Measurements from ENCODE around the gene MED15. TPM values are rescaled to one million over a fixed set of nuclear protein-coding genes. Genes with fewer than 3 reads are reported as not detected.

The MED15 gene
- polyA plus RNA-seq, 1 experiment = 42.7 TPM

DNA sequence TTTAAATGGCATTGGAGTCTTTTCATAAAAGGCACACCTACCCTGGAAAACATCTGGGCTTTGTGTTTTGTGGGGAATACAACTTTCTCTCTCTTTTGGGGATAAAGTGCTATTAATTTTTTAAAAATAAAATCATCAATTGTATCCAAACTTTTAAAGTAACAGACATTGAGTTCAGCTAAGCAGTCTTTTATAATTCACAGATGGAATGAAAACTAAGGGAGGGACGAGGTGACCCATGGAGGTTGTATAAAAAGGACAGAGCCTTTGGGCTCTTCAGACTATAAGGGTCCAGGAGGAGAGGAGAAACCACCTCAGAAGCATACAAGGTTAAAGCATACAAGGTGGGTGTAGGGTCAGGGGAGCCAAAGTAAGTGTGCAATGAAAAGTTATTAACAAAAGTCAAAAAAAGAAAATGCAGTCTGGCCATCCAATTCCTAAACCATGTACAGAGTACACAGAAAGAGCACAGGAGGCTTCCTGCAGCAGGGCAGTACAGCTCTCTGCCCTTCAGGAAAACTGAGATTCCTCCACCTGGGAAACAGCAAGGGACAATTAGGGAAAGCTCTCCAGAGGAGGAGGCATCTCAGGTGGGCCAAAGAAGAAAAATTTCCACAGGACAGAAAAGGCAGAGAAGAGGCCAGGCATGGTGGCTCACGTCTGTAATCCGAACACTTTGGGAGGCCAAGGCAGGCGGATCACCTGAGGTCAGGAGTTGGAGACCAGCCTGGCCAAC lies 22.3 kb upstream of the MED15 start:
- Histone ChIP-seq H3K4me3 (ENCODE audit: low read depth, low read length) (no peak overlapping the region), H3K36me3 (ENCODE audit: control insufficient read depth, insufficient read depth, low read length) (peaks cover 5% of the 10 kb centered on the region; the same call in 1 of the 2 replicates), H3K27me3 (ENCODE audit: control insufficient read depth, insufficient read depth, low read length) (no peaks in the 10 kb centered on the region)
- CTCF ChIA-PET = interaction anchor here (1.0 to 1.6 kb wide), 2 partner anchors 67 to 79 kb away, joined by 3 to 5 read pairs; no protein-coding TSS in a partner anchor
- POLR2A ChIA-PET = interaction anchor here (0.6 kb wide), 1 partner anchor 47 kb away, joined by 10 read pairs; no protein-coding TSS in a partner anchor
- no peak for TF ChIP-seq CTCF (IDR thresholded peaks at IDR 0.05; ENCODE audit: insufficient read depth, low read depth, low read length)
- DNase-seq (ENCODE audit: low read depth) = no peak

DNA sequence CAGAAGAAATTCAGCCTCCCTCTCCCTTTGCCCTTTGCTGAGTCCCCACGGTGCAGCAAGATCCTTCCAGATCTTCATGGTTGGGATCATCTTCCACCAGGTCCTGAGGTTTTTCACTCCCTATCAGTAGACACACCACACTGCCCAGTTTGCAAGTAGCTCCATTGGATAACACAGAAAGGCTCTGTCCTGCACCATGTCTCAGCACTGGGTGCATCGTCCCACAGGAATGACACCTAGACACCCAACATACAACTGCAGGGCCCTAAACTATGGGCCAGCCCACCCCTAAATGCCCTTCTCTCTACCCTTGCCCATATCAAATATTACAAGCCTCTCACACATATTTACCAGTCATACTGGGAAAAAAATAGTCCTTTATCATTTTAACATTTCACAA lies 21.2 kb upstream of the MED15 start:
- TF ChIP-seq CTCF (IDR thresholded peaks at IDR 0.05; ENCODE audit: insufficient read depth, low read depth, low read length) = no peak
- Histone ChIP-seq H3K27me3 (ENCODE audit: control insufficient read depth, insufficient read depth, low read length) (no peaks in the 10 kb centered on the region), H3K4me3 (ENCODE audit: low read depth, low read length) (no peak overlapping the region), H3K36me3 (ENCODE audit: control insufficient read depth, insufficient read depth, low read length) (peaks cover 5% of the 10 kb centered on the region; the same call in 1 of the 2 replicates)
- ChIA-PET CTCF (interaction anchor here (0.6 kb wide), 1 partner anchor 9 kb away, joined by 3 read pairs; no protein-coding TSS in a partner anchor), POLR2A (no interaction called here)
- no peak for DNase-seq (ENCODE audit: low read depth)

GRCh38 chr22:20487715-20488114 lies 19.7 kb upstream of the MED15 start:
- no peak for TF ChIP-seq CTCF (IDR thresholded peaks at IDR 0.05; ENCODE audit: insufficient read depth, low read depth, low read length)
- ChIA-PET POLR2A (no interaction called here), CTCF (interaction anchor here (0.8 kb wide), 1 partner anchor 84 kb away, joined by 3 read pairs; no protein-coding TSS in a partner anchor)
- no peak overlapping the region for H3K4me3 ChIP-seq (ENCODE audit: low read depth, low read length)
- peaks cover 5% of the 10 kb centered on the region; the same call in 1 of the 2 replicates for H3K36me3 ChIP-seq (ENCODE audit: control insufficient read depth, insufficient read depth, low read length)
- H3K27me3 ChIP-seq (ENCODE audit: control insufficient read depth, insufficient read depth, low read length) = no peaks in the 10 kb centered on the region
- DNase-seq (ENCODE audit: low read depth) = no peak

DNA sequence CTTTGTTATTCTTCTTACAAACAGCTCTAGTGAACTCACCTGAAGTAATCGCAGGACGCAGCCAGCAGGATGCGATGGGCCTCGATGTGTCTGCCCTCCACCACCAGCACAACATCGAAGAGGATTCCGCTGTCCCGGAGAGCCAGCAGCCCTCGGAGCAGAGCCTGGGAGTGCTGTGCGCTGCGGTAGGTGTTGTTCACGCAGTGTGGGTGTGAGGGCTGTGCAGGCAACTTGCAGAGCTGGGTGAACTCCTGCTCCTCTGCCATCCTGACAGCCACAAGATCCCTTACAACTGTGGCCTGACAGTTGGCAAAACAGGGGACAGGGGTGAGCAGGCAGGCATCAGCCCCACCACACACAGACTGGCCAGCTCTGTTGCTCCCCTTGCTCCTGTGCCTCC lies 18.5 kb upstream of the MED15 start:
- Histone ChIP-seq H3K36me3 (ENCODE audit: control insufficient read depth, insufficient read depth, low read length) (peaks cover 4% of the 10 kb centered on the region; the same call in 1 of the 2 replicates), H3K27me3 (ENCODE audit: control insufficient read depth, insufficient read depth, low read length) (no peaks in the 10 kb centered on the region), H3K4me3 (ENCODE audit: low read depth, low read length) (no peak overlapping the region)
- ChIA-PET POLR2A (no interaction called here), CTCF (interaction anchor here (0.8 to 0.9 kb wide), 2 partner anchors 33 to 34 kb away, joined by 3 read pairs; no protein-coding TSS in a partner anchor)
- DNase-seq (ENCODE audit: low read depth) = no peak
- no peak for TF ChIP-seq CTCF (IDR thresholded peaks at IDR 0.05; ENCODE audit: insufficient read depth, low read depth, low read length)

- ChIA-PET CTCF (interaction anchor here (0.7 to 1.4 kb wide), 3 partner anchors 34 to 80 kb away, joined by 3 read pairs; no protein-coding TSS in a partner anchor), POLR2A (no interaction called here)
- Histone ChIP-seq H3K4me3 (ENCODE audit: low read depth, low read length) (no peak overlapping the region), H3K36me3 (ENCODE audit: control insufficient read depth, insufficient read depth, low read length) (peaks cover 4% of the 10 kb centered on the region; the same call in 1 of the 2 replicates), H3K27me3 (ENCODE audit: control insufficient read depth, insufficient read depth, low read length) (no peaks in the 10 kb centered on the region)
- no peak for DNase-seq (ENCODE audit: low read depth)
- no peak for TF ChIP-seq CTCF (IDR thresholded peaks at IDR 0.05; ENCODE audit: insufficient read depth, low read depth, low read length)
These were observed 17.0 kb upstream of the MED15 start for GRCh38 chr22:20490183-20490940.
